Stimulated activated CD8-positive, alpha-beta memory T cell treated with anti-CD3 and anti-CD28 coated beads, Interleukin-4, amount 100 ng/mL, for 1 hour (primary cell): Measurements from ENCODE around the gene TSPAN14.

Source experiments
- DNase-seq, 2 donors: peaks; one replicate each; pipeline ENCODE4 v3.0.0-alpha.2; 2020; ENCODE audit warnings: low read depth in 2 of 2, low spot score in 1 of 2

TSPAN14 gene

DNA sequence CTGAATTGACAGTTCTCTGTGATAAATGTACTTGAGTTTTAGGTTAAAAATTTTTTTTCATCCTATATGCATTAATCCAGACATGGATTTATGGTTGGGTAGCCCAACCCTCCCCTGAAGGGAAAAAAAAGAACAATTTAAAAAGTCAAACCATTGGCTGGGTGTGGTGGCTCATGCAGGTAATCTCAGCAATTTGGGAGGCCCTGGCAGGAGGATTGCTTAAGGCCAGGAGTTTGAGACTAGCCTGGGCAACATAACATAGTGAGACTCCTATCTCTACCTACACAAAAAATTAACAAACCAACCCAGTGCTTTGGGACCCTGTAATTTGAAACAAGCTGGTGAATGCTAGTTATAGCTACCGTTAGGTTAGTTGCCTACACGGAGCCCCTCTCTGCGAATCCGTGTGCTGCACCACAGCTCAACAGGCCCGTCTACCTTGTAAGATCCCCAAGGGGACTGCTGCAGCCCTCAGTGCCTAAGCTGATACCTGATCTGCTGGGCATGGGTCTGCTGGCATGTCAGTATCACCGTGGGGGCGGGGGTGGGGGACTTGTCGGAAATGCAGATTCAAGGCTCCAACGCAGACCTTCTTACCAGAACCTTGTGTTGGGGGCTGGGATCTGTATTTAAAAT, 32.8 kb downstream of the TSPAN14 start:
- DNase-seq, result no peak

DNA sequence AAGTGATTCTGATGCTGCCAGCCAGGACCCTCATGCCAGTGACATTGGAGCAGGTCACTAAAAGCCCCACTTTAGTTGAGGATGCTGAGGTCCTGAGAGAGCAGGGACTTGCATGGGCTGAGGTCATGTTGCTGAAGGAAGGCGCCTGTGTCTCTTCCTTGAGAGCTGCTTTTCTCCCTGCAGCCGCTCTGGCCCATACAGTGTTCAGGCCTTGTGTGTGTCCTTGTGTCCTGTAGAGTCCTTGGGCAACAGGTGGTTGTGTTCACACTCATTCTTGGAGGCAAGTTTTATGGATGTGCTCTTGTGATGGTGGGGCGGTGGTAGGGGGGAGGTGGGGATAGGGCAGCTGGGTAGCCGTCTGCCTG, 33.3 kb downstream of the TSPAN14 start:
- DNase-seq, result no peak

DNA sequence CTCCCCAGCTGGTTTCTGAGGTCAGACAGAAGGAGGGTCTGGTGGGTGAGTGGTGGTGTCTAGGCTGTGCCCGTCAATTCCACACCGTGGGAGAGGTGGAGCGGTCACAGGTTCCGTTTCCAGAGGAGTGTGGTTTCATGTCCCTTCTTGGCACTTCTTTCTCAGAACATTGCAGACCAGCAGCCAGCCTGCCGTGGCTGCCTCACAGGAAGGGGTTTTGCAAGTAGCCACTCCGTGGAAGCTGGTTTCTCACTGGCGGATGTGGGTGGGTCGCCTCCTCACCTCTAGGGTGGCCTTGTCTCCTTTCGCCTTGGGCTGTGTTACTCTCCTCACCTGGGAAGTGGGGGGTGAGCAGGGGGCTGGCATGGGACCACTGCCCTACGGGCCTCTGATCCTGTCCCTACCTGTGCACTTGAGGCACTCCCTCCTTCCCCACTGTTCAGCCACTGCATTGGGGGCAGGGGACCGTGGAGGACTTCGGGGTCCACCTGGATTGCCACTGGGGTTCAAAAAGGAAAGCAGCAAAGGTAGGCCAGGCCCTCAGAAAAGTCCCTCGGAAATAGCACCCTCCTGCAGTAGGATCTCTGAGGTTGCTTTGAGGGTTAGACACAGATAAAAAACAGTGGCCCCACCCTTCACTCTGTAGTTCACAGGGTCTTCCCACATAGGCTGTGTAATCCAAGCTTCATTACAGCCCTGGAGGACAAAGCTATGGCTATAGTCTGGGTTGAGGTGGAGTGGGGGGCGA, 33.9 kb downstream of the TSPAN14 start:
- DNase-seq, result no peak

DNA sequence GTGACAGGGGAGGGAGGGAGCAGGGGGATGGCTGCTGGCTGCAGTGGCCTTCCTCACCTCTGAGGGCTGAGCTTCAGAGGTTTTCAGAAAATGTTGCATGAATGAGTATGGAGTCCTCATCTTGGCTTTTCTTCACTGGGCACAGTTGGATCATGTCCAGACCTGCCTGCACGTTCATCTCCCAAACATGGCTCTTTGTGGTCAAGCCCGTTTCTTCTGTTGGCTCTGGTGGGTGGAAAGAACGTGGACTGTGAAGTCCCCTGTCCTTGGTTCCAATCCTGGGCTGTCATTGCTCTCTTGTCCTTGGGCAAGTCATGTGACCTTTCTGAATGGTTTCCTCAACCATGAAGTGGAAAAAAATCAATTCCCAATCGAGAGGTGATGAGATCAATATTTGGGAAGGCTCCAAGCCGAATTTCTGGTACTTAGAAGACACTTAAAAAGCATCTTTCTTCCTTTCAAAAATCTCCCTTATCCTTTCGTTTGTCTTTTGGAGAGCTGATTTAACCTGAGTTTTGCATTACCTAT, 34.5 kb downstream of the TSPAN14 start:
- no peak for DNase-seq

DNA sequence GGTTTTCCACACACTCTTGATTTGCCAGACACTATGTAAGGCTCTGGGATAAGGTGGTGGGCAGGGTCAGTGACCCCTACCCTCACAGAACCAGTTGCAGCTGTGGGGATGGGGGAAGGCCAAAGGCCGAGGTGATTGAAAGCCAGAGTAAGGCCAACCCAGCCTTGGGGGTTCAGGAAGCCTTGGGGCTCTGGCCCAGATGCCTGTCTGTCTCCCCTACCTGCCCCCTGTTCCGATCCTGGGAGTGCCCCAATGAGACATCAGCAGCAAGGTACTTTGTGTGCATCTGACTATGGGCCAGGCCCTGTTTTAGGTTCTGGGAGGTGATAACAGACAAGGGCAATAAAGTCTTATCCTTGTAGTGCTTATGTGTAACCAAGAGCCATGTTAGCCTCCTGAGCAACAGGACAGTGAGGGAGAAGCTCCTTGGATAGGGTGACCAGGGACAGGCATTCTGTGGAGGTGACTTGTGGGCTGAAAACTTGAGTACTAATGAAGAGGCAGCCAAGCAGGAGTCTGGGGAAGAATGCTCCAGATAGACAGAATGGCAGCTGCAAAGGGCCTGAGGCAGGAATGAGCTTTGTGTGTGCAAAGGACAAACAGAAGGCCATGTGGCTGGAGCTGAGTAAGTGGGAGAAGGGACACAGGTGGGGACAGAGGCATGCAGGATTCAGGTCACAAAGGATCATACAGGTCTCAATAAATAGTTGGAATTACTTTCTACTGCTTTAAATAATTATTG, 35.4 kb downstream of the TSPAN14 start:
- no peak for DNase-seq

DNA sequence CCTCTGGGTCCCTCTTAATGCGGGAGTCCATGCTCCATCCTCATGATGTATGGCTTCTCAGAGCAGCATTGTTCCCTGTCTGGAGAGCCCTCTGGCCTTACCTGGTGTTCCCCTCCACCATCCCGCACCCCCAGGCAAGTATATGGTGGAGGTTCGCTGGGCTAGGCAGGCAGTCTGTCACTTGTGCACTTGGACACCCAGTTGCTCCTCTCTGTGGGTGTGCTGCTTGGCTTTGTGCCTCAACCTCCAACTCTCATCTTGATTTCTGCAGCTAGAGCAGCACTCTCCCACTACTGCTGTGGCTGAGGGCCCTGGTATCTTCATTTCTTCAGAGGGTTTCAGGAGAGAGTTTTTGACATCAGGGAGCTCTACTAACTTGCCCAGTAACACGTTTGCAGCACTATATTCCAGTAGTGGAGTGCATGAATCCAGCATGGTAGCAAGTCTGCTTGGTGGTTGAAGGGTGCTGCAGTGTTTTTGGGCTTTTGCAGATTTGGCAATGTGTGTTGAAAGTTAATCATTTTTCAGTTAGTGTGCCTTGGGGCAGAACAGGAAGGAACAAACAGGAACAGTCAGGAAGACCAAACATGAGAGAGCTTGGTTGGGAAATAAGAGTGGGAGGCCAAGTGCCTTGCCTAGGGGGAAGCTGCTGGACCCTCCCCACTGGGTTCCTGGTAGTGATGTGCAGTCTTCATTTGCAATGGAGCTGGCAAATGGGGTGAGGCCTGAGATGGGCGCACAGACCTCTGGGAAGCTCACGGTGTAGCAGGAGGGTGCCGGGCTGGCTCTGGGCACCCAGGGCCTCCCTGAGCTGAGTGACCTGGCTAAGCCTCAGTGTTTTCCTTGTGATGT, 37.4 kb downstream of the TSPAN14 start:
- DNase-seq, result no peak

DNA sequence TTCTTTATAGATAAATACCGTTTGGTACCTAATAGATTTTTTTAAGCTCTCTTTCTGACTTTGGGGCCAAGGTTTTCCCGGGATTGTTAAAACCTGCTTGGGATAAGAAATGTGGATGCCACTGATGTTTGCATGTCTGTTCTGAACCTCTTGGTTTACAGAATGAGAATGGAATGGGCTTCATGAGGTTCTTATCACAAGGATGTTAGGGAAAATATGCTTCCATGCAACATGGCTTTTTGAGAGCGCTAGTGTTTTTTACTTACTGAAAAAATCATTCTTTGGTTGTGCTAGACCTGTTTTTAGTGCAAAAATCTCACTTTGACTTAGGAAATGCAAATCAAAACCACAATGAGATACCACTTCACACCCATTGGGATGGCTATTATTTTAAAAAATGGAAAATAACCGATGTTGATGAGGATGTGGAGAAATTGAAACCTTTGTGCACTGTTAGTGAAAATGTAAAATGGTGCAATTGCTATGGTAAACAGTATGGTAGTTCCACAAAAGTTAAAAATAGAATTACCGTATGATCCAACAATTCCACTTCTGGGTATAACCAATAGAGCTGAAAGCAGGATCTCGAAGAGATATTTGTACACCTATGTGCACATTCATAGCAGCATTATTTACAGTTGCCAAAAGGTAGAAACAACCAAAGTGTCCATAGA, 38.9 kb downstream of the TSPAN14 start:
- no peak for DNase-seq

DNA sequence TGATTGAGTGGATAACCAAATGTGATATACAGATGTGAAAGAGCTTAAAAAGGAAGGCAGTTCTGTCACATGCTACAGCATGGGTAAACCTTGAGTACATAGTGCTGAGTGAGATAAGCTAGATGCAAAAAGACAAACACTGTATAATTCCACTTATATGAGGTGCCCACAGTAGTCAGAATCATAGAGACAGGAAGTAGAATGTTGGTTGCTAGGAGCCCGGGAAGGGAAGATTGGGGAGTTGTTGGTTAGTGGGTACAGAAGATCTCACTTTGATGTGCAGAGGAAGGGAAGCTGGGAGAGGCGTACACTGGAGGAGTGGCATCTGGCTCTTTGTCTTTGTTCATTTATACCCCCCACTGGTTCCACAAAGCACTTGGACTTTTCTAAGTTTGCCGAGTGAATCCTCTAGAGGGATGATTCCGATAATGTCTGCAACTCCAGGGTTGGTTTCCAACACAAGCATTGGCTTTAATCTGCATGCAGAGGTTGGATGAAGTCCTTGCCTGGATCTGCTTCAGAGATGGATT, 39.5 kb downstream of the TSPAN14 start:
- no peak for DNase-seq

DNA sequence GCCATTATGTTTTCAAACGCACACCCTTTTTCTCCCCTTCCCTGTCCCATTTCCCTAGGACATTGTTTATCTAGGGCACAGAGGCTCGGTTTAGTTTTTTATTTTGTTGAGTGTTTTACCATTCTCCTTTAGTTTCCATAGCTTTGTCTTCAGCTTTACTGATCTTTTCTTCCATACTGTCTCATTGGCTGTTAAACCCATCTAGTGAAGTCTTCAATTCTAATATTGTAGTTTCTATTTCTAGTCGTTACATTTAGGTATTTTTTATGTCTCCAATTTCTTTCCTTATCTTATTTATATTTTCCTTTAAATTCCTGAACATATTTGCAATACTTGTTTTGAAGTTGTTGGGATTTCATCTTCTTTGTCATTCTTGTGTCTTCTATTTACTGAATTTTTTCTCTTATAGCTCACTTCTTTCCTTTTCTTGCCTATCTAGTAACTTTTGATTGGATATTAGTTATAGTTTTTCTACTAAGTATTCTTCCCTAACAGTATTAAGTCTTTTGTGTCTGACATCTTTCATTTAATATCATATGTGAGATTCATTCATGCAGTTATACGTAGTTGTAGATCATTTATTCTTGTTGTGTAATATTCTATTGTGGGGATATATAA, 42.6 kb downstream of the TSPAN14 start:
- no peak for DNase-seq

DNA sequence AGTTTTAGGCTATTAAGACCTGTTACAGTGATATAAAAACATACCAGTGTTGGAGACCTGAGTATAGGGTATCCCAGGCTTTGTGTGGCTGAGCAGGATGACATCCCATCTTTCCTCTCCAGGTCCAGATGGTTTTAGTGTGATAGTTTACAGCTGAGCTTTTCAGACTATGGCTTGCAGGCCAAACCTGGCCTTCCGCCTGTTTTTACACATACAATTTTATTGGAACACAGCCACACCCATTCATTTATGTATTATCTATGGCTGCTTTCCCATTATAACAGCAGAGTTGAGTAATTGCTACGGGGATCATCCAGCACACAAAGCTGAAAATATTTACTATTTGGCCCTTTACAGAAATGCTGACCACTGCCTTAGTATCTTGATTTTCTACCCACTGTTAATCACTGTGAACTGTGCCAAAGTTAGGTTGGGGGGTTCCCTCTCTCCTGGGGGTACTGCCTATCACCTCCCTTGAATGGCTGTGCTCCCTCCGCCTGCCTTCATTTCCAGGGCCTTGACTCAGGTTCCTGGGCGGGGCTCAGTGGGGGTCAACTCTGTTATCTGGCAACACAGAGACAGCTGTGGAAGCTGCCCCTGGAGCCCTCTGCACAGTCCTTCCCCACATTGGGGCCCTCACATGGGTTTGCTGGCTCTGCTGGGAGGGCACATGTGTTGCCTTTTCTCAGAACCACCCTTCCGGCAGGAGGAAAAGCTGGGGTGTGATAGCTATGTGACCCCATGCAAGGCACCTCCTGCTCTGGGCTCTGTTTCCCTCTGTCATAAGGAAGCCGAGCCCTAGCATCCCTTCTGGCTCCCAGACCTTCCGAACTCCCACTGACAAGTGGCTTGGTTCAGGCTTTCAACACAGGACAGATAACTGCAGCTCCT, 43.3 kb downstream of the TSPAN14 start:
- DNase-seq, result no peak

DNA sequence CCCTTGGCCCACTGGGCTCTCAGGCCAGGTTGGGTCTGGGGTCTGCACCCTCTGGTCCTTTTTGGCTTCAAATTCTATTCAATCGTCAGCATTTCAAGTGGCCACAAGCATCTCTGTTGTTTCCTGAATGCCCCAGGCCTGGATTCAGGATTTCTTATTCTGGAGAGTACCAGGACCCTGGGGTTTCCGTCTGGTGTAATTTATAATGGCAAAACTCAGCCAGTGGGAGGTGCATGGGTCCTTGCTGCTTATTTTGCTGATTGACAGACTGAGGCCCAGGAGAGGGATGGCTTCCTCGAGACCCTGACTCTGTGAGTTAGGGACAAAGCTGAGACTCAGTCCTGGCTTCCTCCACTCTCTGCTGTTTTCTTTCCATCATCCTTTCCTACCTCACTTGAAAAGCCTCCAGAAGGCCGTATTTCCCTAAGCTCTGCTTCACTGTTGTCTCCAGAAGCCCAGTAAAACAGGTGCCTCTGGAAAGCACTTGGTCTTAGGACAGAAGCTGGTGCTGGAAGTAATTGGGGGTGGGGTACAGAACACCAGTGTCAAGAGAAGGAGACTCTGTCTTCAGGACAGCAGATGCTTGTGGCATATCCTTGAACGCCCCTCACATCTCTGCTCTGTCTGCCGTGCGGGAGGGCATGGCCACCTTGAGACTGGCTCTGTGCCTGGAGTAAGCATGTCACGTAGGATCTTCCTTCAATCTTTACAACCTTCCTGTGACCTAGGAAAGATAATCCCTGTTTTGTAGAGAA, 44.1 kb downstream of the TSPAN14 start:
- DNase-seq, result no peak

DNA sequence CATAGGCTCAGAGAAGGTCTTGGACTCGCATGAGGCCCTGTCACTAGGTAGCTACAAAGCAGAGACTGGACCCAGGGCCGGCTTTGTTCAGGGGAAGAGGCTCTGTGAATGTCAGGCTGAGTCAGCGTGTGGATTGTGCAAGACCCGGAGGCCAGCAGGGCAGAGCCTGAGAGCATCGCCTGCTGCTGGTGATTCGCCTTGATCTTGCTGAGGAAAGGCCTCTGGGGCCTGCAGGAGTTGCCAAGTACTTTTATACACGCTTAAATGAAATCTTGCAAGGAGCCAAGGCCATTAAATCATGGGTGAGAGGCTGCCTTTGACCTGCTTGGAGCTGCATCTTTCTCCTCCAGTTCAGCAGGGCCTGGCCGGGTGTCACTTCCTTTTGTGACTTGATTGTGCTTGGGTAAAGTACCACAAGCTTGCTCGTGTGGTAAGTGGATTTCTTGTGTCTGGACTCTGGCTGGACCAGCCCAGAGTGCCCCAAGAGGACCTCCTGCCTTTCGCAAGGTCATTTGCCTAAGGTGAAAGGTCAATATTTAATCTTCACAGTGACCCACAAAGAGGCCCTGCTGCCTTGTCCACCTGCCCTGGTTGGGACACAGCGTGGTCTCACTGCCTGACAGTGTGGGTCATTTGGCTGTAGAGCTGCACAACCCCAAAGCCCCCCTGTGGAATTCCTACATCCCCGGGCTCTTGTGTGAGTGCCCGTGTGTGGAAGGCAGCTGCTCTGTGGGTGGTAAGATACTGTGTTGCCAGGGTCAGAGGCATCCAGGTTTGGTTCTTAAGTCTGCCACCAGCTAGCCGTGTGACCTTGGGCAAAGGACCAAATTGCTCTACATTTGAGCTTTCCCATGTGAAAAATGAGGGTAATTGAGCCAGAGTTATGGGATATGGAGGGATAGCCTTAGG, 45.0 kb downstream of the TSPAN14 start:
- peak in 1 of 2 donors; percentile 38 for DNase-seq

DNA sequence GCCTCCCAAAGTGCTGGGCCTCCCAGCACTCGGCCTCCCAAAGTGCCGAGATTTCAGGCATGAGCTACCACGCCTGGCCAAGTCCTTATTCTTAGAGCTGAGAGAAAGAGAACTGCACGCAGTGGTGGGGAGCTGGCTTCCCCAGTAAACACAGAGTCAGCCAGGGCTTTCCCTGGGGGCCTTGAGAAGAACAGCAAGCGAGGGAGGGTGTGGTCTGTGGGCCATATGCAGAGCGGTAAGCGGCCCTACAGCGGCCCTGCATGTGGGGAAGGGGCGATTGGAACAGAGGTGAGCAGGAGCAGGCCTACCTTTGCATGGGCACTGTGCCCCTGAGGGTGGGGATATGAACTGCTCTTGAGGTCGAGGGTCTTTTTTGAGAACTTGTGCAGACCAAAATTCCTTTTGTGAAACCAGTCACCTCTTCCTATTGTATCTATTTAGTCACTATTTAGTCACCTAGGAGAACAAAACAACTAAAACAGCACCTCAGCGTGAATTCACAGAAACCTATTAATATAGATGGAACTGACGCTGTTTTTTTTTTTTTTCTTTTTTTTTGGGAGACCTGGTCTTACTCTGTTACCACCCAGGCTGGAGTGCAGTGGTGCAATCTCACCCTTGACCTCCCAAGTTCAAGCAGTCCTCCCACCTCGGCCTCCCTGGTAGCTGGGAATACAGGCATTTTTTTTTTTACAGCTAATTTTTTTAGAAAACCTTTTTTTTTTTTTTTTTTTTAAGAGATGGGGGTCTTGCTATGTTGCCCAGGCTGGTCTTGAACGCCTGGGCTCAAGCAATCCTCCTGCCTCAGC, 46.7 kb downstream of the TSPAN14 start:
- DNase-seq, result no peak

DNA sequence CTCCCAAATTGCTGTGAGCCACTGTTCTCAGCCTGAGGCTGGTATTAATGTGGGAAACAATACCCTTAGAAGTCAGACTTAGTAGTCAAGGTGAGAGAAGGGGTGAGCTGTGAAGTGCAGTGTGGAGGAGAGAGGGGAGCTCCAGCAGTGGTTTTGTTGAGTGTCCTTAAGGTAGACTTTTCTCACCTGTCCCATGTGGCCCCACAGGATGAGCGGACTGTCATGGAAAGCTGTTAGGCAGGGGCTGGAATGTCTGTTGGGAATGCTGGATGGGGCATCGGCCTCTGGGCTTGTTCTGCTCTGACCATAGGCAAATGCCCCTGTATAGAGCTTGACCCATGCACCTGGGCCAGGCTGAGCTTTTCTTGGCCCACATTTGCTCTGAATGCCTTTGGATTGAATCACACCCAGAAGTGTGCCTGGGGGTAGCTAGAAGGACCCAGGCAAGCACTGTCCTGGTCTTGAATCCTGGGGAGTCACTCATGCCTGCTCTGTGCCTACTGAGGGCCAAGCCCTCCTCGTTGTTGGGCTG, 47.3 kb downstream of the TSPAN14 start:
- no peak for DNase-seq

DNA sequence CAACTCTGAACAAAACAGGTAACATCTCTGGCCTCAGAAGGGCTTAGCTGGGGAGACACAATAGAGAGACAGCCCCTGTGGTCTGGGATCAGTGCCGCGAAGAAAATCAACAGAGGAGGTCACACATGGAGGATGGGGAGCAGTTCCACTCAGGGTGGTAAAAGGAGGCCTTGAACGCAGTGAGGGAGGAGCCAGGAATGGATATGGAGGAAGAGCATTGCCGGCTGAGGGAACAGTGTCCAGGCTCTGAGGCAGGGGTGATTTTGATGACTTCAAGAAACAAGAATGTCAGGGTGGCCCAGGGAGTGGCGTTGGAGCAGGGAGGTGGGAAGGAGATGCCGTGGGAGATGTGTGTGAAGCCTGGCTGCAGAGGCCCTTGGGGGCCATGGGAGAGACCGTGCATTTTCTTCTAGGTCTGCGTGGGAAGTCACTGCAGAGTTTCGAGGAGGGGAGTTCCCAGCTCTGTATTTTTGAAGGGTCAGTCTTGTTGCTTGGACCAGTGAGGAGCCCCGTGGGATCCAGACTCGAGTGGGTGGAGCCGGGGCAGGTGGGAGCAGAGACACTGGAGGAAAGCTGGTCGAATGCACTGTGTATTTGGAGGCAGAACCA, 47.9 kb downstream of the TSPAN14 start:
- DNase-seq, result no peak
